DMS53 (cell line): ENCODE data around the gene RNF10.
A peak's percentile ranks its signal among the peaks of the same experiment; 100 is the strongest.
"Not testable (repeated sequence)": the region's sequence is repeated elsewhere in the genome, so short reads cannot be mapped to it uniquely, and the experiment has no call there.

Experiments used
- DNase-seq: peaks from one replicate; lab custom pipeline; 2025; lab: John Stamatoyannopoulos, UW

RNF10 gene

GRCh38 chr12:120528861-120529525 lies 5.2 kb upstream of the RNF10 start, which contains the start of gene COQ5:
TSS of gene COQ5 (minus strand) at chr12:120529158. CDS start at chr12:120529141, 17 bp downstream.
- peak; percentile 96 for DNase-seq

DNA sequence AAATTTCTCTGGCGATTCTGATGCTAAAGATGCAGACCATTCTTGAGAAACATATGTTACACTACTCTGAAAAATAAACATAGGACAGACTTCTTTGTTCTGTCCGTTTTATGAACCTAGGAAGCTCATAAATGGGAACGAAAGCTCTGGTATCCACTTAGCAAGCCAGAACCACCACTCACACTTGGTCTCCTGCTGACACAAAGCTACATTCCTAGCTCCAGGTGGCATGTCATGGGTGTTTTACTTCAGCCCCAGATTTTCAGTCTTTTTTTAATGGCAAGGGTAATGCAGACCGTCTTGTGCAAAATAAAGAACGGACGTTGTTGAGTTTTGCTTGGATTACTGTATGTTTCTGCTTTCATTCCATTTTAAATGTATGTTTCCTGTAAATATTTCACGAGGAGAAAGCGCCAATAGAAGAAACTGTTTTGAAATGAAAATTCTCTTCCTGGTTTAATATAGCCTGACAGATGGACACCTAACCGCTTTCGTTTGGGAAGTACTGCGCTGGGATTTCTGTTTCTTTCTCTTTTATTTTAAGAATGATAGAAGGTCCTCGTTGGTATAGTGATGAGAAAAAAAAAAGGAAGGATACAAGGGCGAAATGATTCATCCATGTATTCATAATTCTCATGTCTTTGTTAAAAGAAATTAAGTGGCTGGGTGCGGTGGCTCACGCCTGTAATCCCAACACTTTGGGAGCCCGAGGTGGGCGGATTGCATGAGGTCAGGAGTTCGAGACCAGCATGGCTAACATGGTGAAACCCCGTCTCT lies 4.3 kb upstream of the RNF10 start:
- peak; percentile 85 for DNase-seq

DNA sequence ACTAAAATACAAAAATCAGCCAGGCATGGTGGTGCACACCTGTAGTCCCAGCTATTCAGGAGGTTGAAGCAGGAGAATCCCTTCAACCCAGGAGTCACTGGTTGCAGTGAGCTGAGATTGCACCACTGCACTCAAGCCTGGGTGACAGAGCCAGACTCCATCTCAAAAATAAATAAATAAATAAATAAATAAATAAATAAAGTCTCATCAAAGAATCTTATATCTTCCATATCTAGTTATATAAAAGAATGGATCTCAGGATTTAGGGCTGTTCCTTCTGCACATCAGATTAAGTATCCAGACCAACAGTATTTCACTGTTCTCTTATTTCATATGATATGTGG lies 3.8 kb upstream of the RNF10 start:
- not testable (repeated sequence) for DNase-seq

- no peak for DNase-seq
These were observed 1.4 kb upstream of the RNF10 start for GRCh38 chr12:120532701-120533238.

DNA sequence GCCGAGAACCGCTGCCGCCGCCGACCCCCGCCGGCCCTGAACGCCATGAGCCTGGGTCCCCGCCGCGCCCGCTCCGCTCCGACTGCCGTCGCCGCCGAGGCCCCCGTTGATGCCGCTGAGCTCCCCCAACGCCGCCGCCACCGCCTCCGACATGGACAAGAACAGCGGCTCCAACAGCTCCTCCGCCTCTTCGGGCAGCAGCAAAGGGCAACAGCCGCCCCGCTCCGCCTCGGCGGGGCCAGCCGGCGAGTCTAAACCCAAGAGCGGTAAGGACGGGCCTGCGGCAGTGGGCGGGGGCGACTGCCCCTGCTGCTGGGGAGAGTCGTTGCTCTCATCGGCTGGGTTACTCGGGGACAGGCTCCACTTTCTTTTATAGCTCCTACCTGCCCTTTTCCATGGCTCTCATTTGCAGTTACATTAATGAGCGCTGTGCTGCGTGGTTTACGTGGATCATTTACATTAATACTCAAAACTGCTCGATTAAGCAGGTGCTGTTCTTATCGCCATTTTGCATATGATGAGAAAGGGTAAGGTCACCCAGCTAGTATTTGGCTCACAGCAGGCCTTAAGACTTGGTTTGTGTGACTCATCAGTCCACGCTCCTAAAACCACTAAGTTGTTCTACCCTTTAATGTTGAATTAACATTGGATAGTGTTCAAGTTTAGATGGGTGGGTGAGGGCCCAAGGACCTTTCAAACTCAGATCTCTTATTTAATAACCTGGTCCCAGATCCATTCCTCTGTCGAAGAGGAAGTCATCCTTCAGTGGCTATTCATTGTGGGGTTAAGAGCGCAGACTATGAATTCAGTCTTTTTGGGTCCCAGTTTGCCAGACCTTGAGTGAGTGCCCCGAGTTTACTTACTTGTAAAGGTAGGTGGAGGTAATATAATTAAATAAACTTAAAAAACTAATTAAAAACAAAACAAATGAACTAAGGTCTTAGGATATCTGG lies 823 bp downstream of the RNF10 start:
- peak; percentile 74 for DNase-seq

- DNase-seq, result no peak
These were observed 2.1 kb downstream of the RNF10 start for GRCh38 chr12:120536064-120536791.

DNA sequence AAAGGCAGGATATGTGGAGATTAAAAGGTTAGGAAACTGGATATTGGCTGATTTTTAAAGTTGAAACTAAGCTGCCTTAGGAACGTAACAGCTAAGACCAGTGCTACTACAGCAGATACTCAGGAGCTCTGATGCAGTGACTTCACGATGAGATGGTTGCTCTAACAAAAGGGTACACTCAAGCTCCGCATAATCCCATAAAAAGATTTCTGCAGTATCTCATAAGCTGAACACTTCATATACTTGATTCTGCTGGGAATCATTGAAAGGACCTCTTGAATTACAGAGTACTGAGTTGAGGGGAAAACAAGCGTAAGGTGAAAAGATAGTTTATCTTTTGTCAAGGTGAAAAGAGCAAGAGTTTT lies 3.7 kb downstream of the RNF10 start:
- DNase-seq, result no peak

- DNase-seq, result no peak
These were observed 4.4 kb downstream of the RNF10 start for GRCh38 chr12:120538281-120539156.

DNA sequence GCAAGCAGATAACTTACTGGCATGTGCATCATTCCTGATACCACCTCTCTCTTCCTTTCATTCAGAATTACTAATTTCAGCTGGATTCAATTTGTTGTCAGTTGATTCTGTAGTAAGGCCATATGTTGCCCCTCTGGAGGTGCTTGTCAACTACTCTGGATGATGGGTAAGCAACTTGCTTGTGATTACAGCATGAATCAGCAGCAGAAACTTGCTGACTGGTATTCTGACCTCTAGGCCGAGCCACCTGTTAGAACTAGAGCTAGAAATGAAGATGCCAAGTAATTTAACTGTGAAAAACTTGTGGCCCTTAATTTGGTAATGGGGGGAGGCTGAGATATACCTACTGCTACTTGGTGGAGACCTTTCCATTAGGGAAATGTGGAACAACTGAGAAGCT lies 5.1 kb downstream of the RNF10 start:
- no peak for DNase-seq

DNA sequence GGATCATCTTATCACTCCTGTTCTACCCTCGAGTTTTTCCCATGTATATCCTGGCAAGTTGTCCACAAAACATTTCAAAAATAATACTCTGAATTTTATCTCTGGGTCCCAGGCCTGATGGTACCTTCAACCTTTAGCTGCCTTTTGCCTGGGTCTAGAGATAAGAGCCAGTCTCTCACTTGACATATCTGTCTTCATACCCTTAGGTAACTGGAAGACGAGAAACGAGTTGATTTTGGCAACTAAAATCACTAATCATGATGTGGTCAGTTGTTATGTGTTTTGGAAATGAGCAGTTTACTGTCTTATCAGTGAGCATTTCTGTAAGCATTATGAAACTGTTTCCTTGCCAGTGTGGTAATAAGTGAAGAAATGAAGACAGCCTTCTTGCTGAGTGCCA lies 6.3 kb downstream of the RNF10 start:
- DNase-seq, result no peak

GRCh38 chr12:120542166-120542565 lies 8.0 kb downstream of the RNF10 start:
- no peak for DNase-seq

DNA sequence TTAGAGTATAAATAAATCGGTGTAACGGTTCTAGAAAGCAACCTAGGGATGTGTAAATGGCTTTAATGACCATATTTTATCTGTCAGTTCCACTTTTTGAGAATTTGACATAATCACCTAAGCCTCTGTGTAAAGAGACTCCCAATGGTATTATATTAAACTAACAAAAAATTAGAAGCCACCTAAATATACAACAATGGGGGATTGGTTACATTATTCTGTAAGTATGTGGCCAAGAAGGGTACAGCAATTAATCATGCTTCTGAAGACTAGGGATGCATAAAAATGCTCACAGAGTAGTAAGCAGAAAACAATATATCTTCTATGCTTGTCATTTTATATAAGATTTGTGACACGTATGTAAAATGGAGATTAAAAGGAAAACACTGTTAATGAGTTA lies 10.5 kb downstream of the RNF10 start:
- no peak for DNase-seq

DNA sequence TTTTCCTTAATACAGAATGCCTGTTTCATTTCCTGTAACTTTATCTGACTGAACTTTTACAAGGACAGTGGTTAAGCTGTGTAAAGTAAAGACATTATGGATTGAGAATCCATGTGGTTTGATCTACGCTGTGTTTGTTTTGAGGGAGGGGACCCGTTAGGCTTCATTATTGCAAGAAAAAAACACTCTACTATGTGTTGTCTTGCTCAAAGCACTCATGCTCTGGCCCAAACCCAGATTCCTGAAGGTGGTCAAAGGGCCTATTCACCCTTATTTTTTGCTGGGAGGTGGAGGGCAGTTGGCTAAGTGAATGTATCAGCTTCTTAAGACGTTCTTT lies 11.9 kb downstream of the RNF10 start:
- DNase-seq, result peak; percentile 56

DNA sequence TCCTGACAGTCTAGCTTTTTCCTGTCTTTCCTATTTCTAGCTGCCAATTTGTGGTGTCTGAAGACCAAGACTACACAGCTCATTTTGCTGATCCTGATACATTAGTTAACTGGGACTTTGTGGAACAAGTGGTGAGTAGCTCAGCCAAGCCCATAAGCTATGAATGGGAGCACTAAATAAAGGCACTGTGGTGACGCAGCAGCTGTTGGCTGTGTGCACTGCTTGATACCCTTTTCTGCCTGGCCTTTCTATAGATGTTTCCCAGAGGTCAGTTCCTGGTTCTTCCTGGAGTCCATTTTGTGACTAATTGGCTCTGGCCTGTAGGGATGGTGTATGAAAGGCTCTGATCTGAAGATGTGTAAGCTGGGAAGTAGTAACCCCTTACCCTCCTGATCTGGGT lies 20.5 kb downstream of the RNF10 start:
- no peak for DNase-seq

DNA sequence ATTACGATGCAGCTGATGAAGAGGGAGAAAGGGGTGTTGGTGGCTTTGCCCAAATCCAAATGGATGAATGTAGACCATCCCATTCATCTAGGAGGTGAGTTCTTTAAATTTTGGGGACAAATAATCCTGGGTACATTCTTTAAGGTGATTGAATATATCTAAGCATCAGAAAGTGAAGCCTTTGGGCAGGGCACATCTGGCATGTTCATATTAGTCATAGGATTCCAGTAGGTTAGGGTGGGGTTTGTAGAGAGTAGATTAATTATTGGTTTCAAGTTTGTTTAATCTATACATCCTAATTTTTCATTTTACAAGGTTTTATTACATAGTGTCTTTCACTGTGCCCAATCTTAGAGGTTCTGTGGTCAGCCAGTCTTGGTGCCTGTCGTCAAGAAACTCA lies 23.4 kb downstream of the RNF10 start:
- no peak for DNase-seq

DNA sequence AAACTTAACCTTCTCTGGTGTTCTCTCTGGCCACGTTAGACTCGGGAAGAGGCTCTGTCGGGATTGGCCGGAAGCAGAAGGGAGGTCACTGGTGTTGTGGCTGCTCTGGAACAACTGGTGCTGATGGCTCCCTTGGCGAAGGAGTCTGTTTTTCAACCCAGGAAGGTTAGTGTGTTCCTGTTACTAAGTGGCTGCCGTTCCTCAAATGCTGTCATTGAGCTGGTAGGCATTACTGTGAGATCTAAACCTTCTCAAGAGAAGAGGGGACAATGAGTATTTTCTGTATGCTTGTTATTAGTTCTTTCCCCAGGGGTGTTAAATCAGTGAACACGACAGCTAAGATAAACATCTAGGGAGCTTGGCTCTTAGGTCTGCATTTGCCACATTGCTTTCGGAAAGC lies 28.8 kb downstream of the RNF10 start:
- no peak for DNase-seq

DNA sequence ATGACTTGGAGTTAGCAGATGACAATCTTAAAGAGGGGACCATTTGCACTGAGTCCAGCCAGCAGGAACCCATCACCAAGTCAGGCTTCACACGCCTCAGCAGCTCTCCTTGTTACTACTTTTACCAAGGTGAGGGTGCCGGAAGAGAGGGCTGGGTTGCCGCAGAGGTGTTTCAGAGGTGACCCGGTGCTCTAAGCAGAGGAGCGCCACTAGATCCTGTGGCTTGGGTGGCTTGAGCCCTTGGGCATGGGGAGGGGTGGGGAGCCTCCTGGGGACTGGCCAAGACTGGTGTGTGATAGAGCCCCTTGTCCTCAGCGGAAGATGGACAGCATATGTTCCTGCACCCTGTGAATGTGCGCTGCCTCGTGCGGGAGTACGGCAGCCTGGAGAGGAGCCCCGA lies 29.3 kb downstream of the RNF10 start:
- no peak for DNase-seq

DNA sequence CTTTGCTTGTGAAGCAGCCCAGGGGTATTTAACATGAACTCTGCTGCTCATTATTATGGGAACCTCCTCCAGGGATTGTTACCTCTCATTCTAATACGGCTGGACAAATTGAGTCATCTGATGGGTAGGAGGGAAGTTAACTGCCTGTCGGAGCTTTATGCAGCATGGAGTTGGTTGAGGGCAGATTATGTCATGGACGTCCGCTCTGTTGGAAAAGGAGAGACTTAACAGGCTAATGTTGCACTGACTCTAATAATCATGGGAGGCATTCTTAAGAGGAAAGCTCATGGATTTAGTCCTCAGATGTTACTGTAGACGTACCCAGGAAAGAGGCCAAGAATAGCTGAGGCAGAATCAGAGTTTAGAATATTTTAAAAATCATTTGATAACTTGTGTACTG lies 37.1 kb downstream of the RNF10 start:
- DNase-seq, result no peak

GRCh38 chr12:120573560-120573959 lies 39.4 kb downstream of the RNF10 start:
- no peak for DNase-seq

DNA sequence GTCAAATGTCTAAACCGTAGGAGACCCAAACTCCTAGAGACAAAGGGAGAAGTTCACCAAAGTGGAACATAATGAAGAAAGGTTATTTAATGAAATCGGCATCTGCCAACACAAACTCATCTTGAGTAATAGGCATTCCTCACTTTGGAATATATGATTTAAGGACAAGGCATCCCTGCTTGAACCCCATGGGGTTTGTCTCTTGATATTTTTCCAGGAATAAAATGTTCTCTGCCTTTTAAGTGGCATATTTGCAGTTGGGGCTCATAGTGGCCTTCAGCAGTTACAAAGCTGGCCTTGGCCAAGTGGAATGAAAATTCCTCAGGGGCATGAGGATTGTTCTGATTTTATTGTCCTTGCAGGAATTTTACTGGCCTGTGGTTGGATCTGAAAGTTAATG lies 40.0 kb downstream of the RNF10 start:
- DNase-seq, result no peak

- peak; percentile 30 for DNase-seq
These were observed 45.0 kb downstream of the RNF10 start for GRCh38 chr12:120579179-120579578.
